ENCODE data around the gene CRACDL.
"Not testable (repeated sequence)": the region's sequence is repeated elsewhere in the genome, so short reads cannot be mapped to it uniquely, and the experiment has no call there.

CRACDL gene

DNA sequence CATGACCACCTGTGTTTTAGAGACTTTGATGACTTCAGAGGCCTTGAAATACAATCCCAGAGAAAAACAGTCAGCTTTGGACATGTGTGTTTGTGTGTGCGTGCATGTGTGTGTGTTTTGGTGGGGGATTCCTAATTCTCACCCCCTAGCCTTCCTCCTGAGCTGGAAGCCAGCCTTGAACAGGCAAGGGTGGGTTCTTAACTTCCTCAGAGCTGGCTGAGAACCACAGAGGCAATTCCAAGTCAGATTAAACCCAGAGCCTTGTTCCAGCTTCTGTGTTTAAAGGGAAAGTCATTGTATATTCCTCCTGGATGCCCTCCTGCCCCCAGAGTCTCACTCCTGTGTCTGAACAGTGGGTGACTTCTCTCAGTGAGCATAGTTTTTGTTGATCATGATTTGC lies 159.9 kb downstream of the CRACDL start:
- no peak for DNase-seq (ENCODE audit: low spot score)

DNA sequence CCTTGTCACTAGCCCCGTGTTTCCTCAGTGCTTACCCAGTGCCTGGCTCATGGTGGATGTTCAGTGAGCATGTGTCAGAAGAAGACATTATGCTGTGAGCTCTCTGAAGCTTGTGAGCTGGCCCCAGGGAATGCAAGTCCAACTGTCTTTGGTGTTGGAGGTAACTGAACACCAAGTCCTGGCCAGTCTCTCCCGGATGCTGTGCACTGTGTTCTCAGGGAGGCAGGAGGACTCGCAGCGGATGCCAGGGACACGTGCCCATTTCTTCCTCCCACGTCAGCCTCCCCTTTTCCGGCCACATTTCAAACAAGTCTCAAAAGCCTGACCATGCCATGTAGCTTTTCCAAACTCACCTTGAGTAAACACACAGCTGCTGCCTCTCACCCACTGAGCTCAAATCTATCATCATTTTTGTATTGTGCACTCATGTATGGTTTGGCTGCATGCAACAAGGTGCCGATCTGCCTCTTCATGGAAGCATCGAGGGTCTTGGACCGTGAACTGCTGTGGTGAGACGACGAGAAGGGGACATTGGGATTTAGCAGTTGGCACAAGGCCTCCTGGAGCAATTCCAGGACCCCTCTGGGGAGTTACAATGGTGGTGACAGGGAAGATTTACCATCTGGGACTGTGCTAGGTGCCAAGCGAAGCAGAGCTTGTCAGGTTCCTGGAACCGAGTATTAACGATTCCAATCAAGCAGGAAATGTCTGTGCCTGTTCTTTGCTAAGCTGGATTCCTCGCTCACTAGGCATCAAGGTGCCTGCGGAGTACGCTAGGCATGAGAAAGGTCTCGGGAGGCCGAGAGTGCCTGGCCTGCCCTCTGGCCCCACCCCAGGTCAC lies 160.7 kb downstream of the CRACDL start:
- no peak for DNase-seq (ENCODE audit: low spot score)

DNA sequence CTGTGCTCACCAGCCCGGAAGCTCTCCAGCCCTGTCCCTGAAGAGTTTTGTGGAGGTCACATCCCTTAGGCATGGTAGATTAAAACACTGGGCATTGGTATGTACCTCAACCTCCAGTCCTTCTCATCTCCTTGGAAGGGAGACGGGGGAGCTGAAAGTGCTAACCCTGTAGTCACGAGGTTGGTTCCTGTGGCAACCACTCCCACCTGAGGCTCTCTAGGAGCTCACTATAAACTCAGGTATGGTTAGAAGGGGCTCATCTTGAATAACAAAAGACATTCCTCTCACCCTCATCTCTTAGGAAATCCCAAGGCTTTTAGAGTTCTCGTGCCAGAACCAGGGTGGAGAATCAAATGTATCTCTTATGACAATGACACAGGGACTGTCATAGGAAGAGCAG lies 162.1 kb downstream of the CRACDL start:
- no peak for DNase-seq (ENCODE audit: low spot score)

DNA sequence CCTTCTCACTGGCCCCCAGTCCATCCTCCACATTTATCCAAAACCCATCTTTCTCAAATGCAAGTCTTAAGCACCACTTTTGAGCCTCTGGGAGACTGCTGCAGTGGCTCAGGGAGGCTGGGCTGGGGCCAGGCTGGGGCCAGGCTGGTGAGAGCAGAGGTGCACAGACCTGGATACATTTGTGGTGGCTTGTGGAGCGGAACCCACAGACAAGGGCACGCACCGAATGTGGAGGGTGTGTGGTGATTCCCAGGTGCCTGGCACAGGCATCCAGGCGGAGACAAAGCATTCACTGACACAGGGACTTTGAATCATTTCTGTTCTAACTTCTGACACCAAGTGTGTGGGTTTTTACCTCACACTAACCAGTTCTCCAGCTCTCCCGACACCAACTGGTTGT lies 162.9 kb downstream of the CRACDL start:
- DNase-seq (ENCODE audit: low spot score): no peak

DNA sequence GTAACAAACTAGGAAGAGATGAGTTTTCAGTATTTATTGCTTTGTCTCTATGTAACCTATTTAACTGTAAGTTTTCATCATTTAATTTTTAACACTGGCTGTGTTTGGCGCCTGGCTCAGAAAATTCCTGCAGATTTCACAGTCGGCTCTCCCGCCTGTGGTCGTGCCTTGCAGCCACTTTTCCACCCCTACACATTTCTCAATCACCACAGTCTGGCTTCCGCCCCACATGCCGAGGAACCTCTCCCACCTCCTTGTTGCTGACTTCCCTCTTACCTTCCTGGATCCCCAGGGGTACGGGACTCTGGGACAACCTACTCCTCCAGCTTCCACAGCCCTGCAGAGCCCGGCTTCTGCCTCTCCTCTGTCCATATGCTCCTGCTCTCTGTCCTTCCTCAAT lies 163.5 kb downstream of the CRACDL start:
- DNase-seq (ENCODE audit: low spot score): no peak

DNA sequence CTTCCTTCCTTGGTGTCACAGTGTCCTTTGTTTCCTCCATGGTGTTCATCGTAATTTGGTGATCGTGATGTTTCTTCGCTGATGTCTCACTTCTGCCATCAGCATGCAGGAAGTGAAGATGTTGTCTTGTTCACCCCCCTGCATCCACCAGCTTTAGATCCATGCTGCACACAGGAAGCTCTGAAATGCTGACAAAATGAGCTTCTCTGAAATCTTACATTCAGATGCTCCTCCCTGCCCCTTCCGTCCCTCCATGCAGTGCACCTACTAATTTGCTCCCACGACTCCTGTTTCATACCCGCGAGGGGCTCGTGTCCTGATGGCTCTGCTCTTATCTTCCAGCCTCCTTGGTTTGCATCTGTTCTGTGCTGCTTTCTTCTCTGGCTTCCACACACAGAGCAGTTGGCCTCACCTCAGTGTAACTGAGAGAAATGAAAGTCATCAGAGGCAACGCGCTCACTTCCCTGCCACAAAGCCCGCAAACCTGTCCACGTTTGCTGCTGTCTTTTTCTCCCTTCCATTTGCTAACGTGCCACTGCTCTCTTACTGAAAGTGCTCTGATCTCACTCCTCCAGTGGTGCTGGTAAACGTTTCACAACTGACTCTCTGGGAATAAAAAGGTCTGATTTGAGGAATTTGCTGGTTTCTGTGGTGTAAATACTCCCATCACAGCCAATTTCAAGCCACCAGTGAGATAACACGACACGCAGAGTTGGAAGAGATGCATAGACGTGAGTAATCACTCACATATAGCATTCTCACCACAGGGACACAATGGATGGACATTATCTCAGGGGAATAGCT lies 164.1 kb downstream of the CRACDL start:
- peak; percentile 74 for DNase-seq (ENCODE audit: low spot score)

DNA sequence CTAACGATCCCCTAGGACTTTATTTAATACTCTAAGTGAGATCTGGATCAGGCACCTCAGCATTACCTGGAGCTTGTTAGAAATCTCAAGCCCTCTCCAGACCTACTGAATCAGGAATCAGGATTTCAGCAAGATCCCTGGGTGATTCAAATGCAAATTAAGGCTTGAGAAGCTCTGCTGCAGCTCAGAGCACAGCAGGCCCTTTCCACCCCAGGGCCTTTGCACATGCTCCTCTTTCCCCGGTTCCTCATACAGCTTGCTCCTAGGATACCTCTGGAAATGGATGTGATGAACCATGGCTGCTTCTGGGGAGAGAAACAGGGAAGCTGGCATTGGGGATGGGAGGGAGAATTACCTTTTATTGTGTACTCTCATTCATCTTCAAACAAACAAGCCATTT lies 164.8 kb downstream of the CRACDL start:
- DNase-seq (ENCODE audit: low spot score): no peak

DNA sequence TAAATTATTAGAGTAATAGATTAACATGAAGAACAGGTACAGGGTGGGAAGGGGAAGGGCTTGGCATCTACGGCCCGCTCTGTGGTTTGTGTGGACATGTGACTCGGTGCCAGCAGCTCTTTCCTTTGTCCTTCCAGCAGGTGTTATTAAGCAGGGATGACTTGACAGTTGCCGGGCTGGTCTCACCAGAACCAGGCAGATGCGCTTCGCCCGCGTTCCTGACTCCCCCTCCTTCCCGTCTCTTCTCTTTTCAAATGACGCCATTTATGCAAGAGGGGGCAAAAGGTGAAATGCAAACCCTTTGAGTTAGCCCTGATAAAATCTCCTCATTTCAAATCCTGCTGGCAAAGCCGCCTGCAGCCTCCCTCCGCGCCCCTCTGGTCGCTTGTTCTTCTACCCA lies 166.2 kb downstream of the CRACDL start:
- peak; percentile 24 for DNase-seq (ENCODE audit: low spot score)

DNA sequence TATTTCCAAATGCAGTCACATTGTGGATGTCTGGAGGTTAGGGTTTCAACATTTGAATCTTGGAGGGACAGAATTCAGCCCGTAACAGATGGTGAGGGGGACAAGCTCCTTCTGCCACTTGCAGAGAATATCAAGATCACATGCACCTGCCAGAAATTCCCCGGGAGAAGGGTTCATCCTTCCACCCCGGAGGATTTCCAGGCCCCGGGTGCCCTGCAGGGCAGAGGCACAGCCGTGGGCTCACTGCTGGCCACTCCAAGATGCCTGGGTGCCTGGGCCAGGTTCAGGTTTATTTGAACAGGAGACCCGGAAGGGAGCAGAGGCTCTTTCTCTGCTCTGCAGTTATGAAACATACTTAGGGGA lies 166.9 kb downstream of the CRACDL start:
- DNase-seq (ENCODE audit: low spot score): no peak

DNA sequence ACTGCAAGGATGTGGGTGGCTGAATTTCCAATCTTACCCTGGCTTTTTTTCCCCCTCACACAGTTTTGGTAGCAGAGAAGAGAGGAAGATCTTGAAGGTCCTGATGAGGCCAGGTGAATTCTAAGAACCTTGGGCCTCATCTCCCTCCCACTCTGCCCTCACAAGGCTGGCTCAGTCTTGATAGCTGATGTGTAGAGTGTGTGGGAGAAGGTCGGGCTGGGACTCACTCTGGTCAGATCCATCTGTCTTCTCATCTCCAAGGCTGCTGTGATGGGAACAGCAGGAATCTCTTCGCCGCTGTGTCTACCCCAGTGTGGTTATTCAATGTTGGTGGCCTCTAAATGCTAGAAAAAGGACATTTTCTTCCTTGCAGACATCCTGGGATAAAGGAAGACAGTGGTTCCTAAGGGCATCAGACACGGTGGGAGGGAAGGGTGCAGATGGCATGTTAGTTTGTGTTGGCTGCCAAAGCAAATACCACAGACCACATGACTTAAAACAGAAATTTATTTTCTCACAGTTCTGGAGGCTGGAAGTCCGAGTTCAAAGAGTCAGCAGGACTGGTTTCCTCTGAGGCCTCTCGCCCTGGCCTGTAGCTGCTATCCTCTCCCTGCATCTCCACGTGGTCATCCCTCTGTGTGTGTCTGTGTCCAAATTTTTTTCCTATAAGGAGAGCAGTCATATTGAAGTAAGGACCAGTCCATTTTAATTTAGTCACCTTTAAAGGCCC lies 167.5 kb downstream of the CRACDL start:
- DNase-seq (ENCODE audit: low spot score): peak; percentile 55

DNA sequence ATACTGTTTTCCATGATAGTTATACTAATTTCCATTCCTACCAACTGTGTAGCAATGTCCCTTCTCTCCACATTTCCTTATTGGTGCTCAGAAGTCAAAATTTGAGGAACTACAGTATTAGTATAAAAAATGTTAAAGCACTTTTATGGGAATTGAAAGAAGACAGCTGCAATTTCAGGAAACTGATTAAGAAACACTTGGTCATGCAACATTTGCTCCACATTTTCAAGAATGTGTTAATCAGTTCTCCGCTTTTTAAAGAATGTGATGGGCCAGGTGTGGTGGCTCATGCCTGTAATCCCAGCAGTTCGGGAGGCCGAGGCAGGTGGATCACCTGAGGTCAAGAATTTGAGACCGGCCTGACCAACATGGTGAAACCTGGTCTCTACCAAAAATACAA lies 171.5 kb downstream of the CRACDL start:
- DNase-seq (ENCODE audit: low spot score): no peak

DNA sequence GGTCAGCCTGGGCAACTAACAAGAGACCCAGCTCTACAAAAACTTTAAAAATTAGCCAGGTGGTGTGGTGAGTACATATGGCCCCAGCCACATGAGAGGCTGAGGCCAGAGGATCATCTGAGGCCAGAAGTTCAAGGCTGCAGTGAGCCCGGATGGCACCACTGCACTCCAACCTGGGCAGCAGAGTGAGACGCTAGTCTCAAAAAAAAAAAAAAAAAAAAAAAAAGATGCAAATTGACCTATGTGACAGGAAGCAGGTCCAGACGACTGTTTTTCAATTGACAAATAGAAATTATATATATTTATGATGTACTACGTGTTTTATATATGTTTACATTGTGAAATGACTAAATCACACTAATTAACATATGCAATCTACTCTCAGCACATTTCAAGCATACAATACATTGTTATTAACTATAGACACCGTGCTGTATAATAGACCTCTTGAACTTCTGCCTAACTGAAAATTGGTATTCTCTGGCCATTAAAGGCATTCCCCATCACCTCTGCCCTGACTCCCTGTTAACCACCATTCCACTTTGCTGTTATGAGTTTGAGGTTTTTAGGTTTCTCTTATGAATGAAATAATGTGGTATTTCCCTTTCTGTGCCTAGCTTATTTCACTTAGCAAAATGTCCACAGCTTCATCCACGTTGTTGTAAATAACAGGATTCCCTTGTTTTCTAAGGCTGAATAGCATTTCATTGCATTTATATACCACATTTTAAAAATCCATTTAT lies 172.6 kb downstream of the CRACDL start:
- DNase-seq (ENCODE audit: low spot score): no peak

DNA sequence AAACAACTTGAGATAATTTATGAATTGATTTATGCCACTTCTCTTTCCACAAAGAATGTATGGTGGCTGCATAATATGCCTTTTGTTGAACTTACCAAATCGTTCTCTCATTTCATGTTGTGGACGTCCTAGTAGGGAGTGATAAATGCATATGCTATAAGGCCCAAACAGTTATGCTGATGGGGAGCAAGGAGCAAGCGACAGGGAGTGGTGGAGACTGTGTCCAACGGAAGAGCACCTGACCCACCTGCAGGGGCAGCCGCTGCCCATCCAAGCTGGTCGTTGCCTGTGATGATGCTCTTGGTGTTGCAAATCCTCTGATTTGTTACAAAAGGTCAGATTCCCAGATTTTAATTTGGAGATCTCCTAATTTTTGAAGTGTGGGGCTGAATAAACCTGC lies 174.1 kb downstream of the CRACDL start:
- DNase-seq (ENCODE audit: low spot score): no peak

DNA sequence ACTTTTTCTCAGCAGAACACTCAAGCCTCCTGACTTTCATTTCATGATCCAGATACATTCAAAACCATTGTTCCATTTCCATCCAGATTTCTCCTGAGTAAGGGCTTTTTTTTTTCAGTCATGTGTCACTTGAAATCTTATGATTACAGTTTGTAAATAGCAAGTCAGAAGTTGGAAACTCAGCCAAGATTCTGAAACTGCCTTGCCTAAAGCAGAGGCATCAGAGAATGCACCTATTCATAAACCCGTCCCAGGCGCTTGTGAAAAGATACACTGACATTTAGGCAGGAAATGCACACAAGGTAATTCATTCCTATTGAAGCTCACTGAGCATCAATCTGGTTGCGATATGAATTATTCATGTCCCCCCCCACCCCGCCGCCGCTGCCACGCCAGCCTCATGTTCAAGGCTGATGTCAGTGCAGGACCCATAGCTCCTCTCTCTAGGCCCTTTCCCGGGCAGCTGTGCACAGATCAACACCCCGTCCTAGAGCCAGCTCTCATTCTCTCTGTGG lies 174.7 kb downstream of the CRACDL start:
- DNase-seq (ENCODE audit: low spot score): peak; percentile 62

DNA sequence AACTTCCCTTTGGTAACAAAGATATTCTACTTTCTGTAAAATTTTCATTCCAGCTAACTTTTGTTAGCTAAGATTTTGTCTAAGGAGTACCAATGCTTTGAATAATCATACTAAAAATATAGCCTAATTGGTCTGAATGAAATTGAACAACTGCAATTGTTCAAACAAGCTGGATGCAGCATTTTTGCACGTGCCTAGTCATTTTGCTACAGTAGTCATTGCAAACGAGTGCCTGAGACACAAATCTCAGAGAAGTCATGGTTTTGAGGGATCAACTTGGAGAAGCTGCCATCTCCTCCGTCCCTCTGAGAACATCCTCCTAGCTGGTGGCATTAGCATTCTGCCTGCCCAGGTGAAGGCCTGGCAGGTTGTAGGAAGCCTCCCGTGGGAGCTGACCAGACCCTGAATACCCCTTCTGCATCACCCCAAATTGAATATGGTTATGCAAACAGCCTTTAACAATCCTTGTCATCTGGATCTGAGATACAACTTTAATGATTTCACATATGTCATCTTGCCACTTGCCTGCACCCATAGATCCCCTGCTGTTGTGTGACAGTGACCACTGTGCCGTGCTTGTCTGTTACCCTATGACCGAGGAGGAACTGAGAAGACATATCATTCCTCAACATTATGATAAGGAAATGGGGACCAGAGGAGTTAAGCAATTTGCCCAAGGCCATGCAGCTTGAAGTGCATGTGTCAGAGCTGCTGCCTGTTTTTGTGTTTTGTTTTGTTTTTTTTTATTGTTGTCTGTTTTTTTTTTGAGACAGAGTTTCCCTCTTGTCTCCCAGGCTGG lies 176.0 kb downstream of the CRACDL start:
- no peak for DNase-seq (ENCODE audit: low spot score)

DNA sequence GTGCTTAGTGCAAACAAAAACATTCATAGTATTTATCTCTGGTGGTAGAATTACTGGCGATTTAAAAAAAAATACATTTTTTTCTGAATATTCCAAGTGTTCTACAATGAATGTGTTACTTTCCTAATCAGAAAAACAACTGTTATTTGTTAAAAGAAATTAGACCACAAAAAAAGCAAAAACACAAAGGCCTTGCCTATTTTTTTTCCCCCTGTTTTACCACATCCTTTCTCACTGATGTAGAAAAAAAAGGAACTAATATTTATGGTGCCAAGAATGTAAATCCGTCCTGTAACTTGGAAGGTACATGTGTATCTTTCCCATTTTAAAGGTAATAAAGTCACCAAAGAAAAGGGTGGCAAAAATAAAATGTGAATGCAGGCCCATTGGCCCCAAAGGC lies 176.7 kb downstream of the CRACDL start:
- DNase-seq (ENCODE audit: low spot score): peak; percentile 33

DNA sequence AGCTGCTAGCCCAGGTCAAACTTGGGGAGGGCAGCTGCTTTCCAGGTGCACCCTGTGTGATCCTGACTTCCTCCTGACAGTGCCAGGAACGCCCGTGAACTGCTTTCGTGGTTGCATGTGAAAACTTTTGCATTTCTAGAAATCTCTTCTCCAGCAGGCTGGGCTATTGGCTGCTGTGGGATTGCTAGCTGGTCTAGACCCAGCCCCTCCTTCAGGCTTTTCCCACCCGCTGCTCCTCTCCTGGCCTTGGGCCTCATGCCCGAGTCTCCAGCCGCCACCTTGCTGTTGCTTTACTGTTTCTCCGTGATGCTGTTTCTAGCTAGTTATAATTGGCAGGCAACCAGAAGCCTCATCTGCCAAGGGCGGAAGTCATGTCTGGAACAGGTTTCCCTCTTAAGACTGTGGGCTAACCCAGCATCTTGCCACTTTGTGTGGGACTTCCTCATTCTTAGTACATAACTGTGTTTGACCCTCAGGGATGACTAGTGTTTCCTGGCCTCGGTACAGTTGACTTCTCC lies 178.1 kb downstream of the CRACDL start:
- DNase-seq (ENCODE audit: low spot score): peak; percentile 73

DNA sequence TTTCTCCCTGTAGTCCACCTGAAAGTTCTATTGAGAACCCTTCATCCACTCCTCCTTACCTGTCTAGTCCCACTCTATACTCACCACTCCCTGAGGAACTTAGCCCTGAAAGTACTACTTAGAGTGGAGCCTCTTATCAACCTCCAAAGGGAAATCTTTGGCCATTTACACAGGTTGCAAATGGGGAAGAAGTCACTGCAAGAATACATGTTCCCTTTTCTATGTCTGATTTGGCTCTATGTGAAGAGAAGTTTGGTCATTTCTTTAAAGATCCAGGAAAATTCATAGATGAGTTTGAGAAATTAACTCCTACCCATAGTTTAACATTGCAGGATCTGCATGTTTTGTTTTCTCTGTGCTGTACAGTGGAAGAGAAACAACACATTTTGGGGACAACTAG lies 182.2 kb downstream of the CRACDL start:
- DNase-seq (ENCODE audit: low spot score): no peak

DNA sequence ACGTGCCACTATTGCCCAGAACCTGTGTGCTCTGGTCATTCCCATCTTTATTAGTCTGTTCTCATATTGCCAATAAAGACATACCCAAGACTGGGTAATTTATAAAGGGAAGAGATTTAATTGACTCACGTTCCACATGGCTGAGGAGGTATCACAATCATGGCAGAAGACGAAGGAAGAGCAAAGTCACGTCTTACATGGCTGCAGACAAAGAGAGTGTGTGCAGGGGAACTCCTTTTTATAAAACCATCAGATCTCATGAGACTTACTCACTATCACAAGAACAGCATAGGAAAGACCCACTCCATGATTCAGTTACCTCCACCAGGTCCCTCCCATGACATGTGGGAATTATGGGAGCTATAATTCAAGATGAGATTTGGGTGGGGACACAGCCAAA lies 183.3 kb downstream of the CRACDL start:
- not testable (repeated sequence) for DNase-seq (ENCODE audit: low spot score)

DNA sequence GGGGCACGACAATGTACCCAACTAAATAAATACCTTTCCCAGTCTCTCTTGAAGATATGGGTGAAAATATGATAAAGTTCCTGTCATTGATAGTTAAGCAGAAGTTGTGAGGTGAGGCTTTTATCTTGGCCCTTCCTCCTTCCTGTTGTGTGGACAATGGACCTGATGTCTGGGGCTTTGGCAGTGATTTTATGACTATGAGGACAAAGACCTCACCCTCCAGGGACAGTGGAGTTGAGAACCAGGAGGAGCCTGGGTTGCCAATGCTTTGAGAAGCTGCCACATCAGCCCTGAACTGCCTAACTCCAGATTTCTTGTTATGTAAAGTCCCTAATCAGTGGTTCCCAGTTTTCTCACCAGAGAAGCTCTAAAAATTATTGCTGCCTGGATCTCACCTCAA lies 184.3 kb downstream of the CRACDL start:
- no peak for DNase-seq (ENCODE audit: low spot score)
